Sigmoid colon (tissue), 4 donors: ENCODE results near the gene ZNF521.

Experiments used
- EP300 ChIP-seq, 4 donors: sonication (generic); formaldehyde crosslinking; IDR thresholded peaks; one replicate each; pipeline ENCODE4 v1.6.1; 2017; ENCODE audit warnings: antibody characterized with exemption in 4 of 4
- POLR2A ChIP-seq, 2 donors: fragments of 450-650 bp; IDR thresholded peaks; one replicate each; pipeline ENCODE4 v1.6.1; 2016; ENCODE audit warnings: antibody characterized with exemption in 2 of 2, mild to moderate bottlenecking in 2 of 2, moderate library complexity in 2 of 2
- POLR2AphosphoS5 ChIP-seq, 4 donors: sonication (generic); formaldehyde crosslinking; IDR thresholded peaks; one replicate each; pipeline ENCODE4 v1.6.1; 2017; ENCODE audit warnings: antibody characterized with exemption in 4 of 4
- TF ChIP-seq, protein P1 (sequence below), 4 experiments: fragments of 450-650 bp in 3 of 4; fragments of 200-600 bp in 1 of 4; IDR thresholded peaks; one replicate each; pipeline ENCODE4 v1.5.1; 2016 to 2019; ENCODE audit warnings: antibody characterized with exemption in 4 of 4, mild to moderate bottlenecking in 3 of 4, moderate library complexity in 2 of 4

- TF ChIP-seq EP300 (IDR thresholded peaks at IDR 0.05) (no peak), POLR2AphosphoS5 (IDR thresholded peaks at IDR 0.05) (no peak), POLR2A (IDR thresholded peaks at IDR 0.05) (no peak)
- TF ChIP-seq, protein P1, sequence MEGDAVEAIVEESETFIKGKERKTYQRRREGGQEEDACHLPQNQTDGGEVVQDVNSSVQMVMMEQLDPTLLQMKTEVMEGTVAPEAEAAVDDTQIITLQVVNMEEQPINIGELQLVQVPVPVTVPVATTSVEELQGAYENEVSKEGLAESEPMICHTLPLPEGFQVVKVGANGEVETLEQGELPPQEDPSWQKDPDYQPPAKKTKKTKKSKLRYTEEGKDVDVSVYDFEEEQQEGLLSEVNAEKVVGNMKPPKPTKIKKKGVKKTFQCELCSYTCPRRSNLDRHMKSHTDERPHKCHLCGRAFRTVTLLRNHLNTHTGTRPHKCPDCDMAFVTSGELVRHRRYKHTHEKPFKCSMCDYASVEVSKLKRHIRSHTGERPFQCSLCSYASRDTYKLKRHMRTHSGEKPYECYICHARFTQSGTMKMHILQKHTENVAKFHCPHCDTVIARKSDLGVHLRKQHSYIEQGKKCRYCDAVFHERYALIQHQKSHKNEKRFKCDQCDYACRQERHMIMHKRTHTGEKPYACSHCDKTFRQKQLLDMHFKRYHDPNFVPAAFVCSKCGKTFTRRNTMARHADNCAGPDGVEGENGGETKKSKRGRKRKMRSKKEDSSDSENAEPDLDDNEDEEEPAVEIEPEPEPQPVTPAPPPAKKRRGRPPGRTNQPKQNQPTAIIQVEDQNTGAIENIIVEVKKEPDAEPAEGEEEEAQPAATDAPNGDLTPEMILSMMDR (IDR thresholded peaks at IDR 0.05): no peak
Measured at GRCh38 chr18:25189391-25190185, 162.4 kb downstream of the ZNF521 start.
